WTC11 (cell line): ENCODE results near the gene ADAMTS9. TPM values are rescaled to one million over a fixed set of nuclear protein-coding genes. Genes with fewer than 3 reads are reported as not detected.

Source experiments
- ATAC-seq: fragments of 200-7000 bp; cut with Tn5 transposase; 2 replicates; pipeline ENCODE4 v1.10.0; 2021; ENCODE audit warnings: mild to moderate bottlenecking, moderate library complexity
- CTCF ChIA-PET: fragments of 300-600 bp; sonication (Branson Sonifier 250); formaldehyde crosslinking; loops from one replicate; lab custom pipeline; 2021; ENCODE audit warnings: antibody characterized with exemption; lab: Charles Lee
- POLR2A ChIA-PET: fragments of 350-600 bp; sonication (Branson Sonifier 250); formaldehyde crosslinking; loops from one replicate; lab custom pipeline; 2021; ENCODE audit warnings: antibody characterized with exemption; lab: Charles Lee
- DNase-seq: peaks from one replicate; pipeline ENCODE4 v3.0.0; 2021; ENCODE audit warnings: low spot score
- H3K27ac Mint-ChIP-seq: 2 replicates; pipeline ENCODE4 v1.8.0; 2021; ENCODE audit warnings: mixed read lengths
- H3K27me3 Mint-ChIP-seq: 2 replicates; pipeline ENCODE4 v1.8.0; 2021; ENCODE audit warnings: low read depth, mild to moderate bottlenecking, moderate library complexity, mixed read lengths
- H3K36me3 Mint-ChIP-seq: 2 replicates; pipeline ENCODE4 v1.8.0; 2021; ENCODE audit warnings: mixed read lengths
- H3K4me1 Mint-ChIP-seq: 2 replicates; pipeline ENCODE4 v1.8.0; 2022; ENCODE audit warnings: mixed read lengths
- H3K4me3 Mint-ChIP-seq: 2 replicates; pipeline ENCODE4 v1.8.0; 2021; ENCODE audit warnings: mild to moderate bottlenecking, moderate library complexity, mixed read lengths
- H3K9me3 Mint-ChIP-seq: 2 replicates; pipeline ENCODE4 v1.8.0; 2021; ENCODE audit warnings: mixed read lengths
- ATF3 ChIP-seq: sonication (generic); formaldehyde crosslinking; conservative IDR thresholded peaks from 2 replicates; pipeline ENCODE4 v1.8.1; 2022; ENCODE audit warnings: mild to moderate bottlenecking, missing genetic modification reagents
- CTCF ChIP-seq: fragments of 200-600 bp; IDR thresholded peaks from 2 replicates; pipeline ENCODE4 v1.8.0; 2022; ENCODE audit warnings: antibody characterized with exemption
- FOXJ3 ChIP-seq: sonication (generic); formaldehyde crosslinking; IDR thresholded peaks from 2 replicates; pipeline ENCODE4 v1.9.0; 2021; ENCODE audit warnings: missing genetic modification reagents, mild to moderate bottlenecking, borderline replicate concordance
- FOXP1 ChIP-seq: sonication (generic); formaldehyde crosslinking; IDR thresholded peaks from 2 replicates; pipeline ENCODE4 v1.8.0; 2022; ENCODE audit warnings: missing genetic modification reagents, mild to moderate bottlenecking, moderate library complexity, borderline replicate concordance
- FOXP4 ChIP-seq: sonication (generic); formaldehyde crosslinking; IDR thresholded peaks from 2 replicates; pipeline ENCODE4 v1.8.0; 2022; ENCODE audit warnings: mild to moderate bottlenecking, missing genetic modification reagents
- HMGA2 ChIP-seq: fragments of 250-450 bp; sonication (Bioruptor Pico); IDR thresholded peaks from 2 replicates; pipeline ENCODE4 v1.4.0; 2021; ENCODE audit warnings: mild to moderate bottlenecking, moderate library complexity
- MAX ChIP-seq: sonication (generic); formaldehyde crosslinking; IDR thresholded peaks from 2 replicates; pipeline ENCODE4 v1.8.0; 2022; ENCODE audit warnings: mild to moderate bottlenecking, missing genetic modification reagents
- MLX ChIP-seq: sonication (generic); formaldehyde crosslinking; IDR thresholded peaks from 2 replicates; pipeline ENCODE4 v1.8.1; 2023; ENCODE audit warnings: mild to moderate bottlenecking, missing genetic modification reagents, moderate library complexity
- NFE2L1 ChIP-seq: sonication (generic); formaldehyde crosslinking; IDR thresholded peaks from 2 replicates; pipeline ENCODE4 v1.8.1; 2023; ENCODE audit warnings: missing genetic modification reagents
- NR2C2 ChIP-seq: sonication (generic); formaldehyde crosslinking; IDR thresholded peaks from 2 replicates; pipeline ENCODE4 v1.8.0; 2022; ENCODE audit warnings: mild to moderate bottlenecking, missing genetic modification reagents
- SMAD3 ChIP-seq: sonication (generic); formaldehyde crosslinking; IDR thresholded peaks from 2 replicates; pipeline ENCODE4 v1.8.0; 2022; ENCODE audit warnings: missing genetic modification reagents, mild to moderate bottlenecking, borderline replicate concordance
- SMAD4 ChIP-seq: sonication (generic); formaldehyde crosslinking; IDR thresholded peaks from 2 replicates; pipeline ENCODE4 v1.8.0; 2022; ENCODE audit warnings: mild to moderate bottlenecking, missing genetic modification reagents
- SP1 ChIP-seq: sonication (generic); formaldehyde crosslinking; conservative IDR thresholded peaks from 2 replicates; pipeline ENCODE4 v1.8.1; 2022; ENCODE audit warnings: missing genetic modification reagents
- TCF7 ChIP-seq: sonication (generic); formaldehyde crosslinking; IDR thresholded peaks from 2 replicates; pipeline ENCODE4 v1.8.0; 2022; ENCODE audit warnings: mild to moderate bottlenecking, low read depth, missing genetic modification reagents, moderate library complexity
- ZNF138 ChIP-seq: sonication (generic); formaldehyde crosslinking; conservative IDR thresholded peaks from 2 replicates; pipeline ENCODE4 v1.8.1; 2022; ENCODE audit warnings: mild to moderate bottlenecking, moderate library complexity, missing genetic modification reagents
- ZNF396 ChIP-seq: fragments of 250-450 bp; sonication (Bioruptor Pico); IDR thresholded peaks from 2 replicates; pipeline ENCODE4 v1.8.0; 2021; ENCODE audit warnings: mild to moderate bottlenecking, moderate library complexity, borderline replicate concordance
- ZNF423 ChIP-seq: fragments of 250-450 bp; sonication (Bioruptor Pico); IDR thresholded peaks from 2 replicates; pipeline ENCODE4 v2.1.2; 2022; ENCODE audit warnings: mild to moderate bottlenecking, moderate library complexity
- ZNF425 ChIP-seq: fragments of 250-450 bp; sonication (Bioruptor Pico); conservative IDR thresholded peaks from 2 replicates; pipeline ENCODE4 v1.9.0; 2021; ENCODE audit warnings: mild to moderate bottlenecking
- total RNA-seq: library from RNA; stranded (reverse); gene quantifications from 3 replicates; pipeline ENCODE4 v1.2.3, GENCODE V29; 2021

Gene ADAMTS9
- total RNA-seq, 1 experiment from 2014 or later, result 3.1 TPM

GRCh38 chr3:64533617-64534317 lies 154.0 kb downstream of the ADAMTS9 start:
- no peak overlapping the region for H3K27ac Mint-ChIP-seq
- H3K4me1 Mint-ChIP-seq, result peaks cover 5% of the 10 kb centered on the region
- H3K27me3 Mint-ChIP-seq, result peaks cover 33% of the 10 kb centered on the region
- TF ChIP-seq CTCF (peak; percentile 75), NR2C2 (CRISPR knock-in tag) (no peak), ZNF423 (CRISPR knock-in tag) (peak; percentile 76)
- ATAC-seq, result peak; percentile 98
- POLR2A ChIA-PET, result no interaction called here
- DNase-seq, result peak; percentile 91
- H3K4me3 Mint-ChIP-seq, result no peak overlapping the region
- no peaks in the 10 kb centered on the region for H3K9me3 Mint-ChIP-seq
- no peaks in the 10 kb centered on the region for H3K36me3 Mint-ChIP-seq
- CTCF ChIA-PET, result interaction anchor here (0.5 to 2.7 kb wide), 35 partner anchors 13 to 879 kb away, joined by 3 to 16 read pairs (median 3); partner anchors contain the start of gene ADAMTS9

GRCh38 chr3:64530434-64531049 lies 157.3 kb downstream of the ADAMTS9 start:
- H3K27ac Mint-ChIP-seq, result no peak overlapping the region
- peaks cover 5% of the 10 kb centered on the region for H3K4me1 Mint-ChIP-seq
- ATAC-seq (peak; percentile 52), DNase-seq (peak; percentile 75)
- no peak overlapping the region for H3K4me3 Mint-ChIP-seq
- TF ChIP-seq CTCF (peak; percentile 61), FOXJ3 (CRISPR knock-in tag) (no peak)
- ChIA-PET CTCF (interaction anchor here (0.6 to 1.9 kb wide), 70 partner anchors 9 to 1705 kb away, joined by 3 to 23 read pairs (median 4); no protein-coding TSS in a partner anchor), POLR2A (interaction anchor here (0.6 to 0.8 kb wide), 3 partner anchors 147 to 1113 kb away, joined by 3 to 4 read pairs (median 3); no protein-coding TSS in a partner anchor)
- H3K27me3 Mint-ChIP-seq, result peaks cover 33% of the 10 kb centered on the region
- no peaks in the 10 kb centered on the region for H3K36me3 Mint-ChIP-seq
- no peaks in the 10 kb centered on the region for H3K9me3 Mint-ChIP-seq

GRCh38 chr3:64523324-64523723 lies 164.5 kb downstream of the ADAMTS9 start:
- no peak for DNase-seq
- H3K4me3 Mint-ChIP-seq, result no peak overlapping the region
- H3K27me3 Mint-ChIP-seq, result no peaks in the 10 kb centered on the region
- TF ChIP-seq SMAD3 (CRISPR knock-in tag) (no peak), ZNF138 (CRISPR knock-in tag) (no peak), FOXP1 (CRISPR knock-in tag) (no peak), SMAD4 (CRISPR knock-in tag) (no peak), HMGA2 (CRISPR knock-in tag) (no peak), FOXP4 (CRISPR knock-in tag) (no peak), ZNF396 (CRISPR knock-in tag) (no peak), MAX (CRISPR knock-in tag) (no peak), ATF3 (no peak), ZNF425 (no peak), TCF7 (CRISPR knock-in tag) (no peak), MLX (CRISPR knock-in tag) (no peak), SP1 (CRISPR knock-in tag) (no peak), NFE2L1 (CRISPR knock-in tag) (no peak)
- TF ChIP-seq, all 79 proteins: peak for 0
- POLR2A ChIA-PET, result no interaction called here
- peaks cover 11% of the 10 kb centered on the region for H3K4me1 Mint-ChIP-seq
- no peak overlapping the region for H3K27ac Mint-ChIP-seq
- H3K36me3 Mint-ChIP-seq, result peaks cover 11% of the 10 kb centered on the region
- no peak for ATAC-seq
- CTCF ChIA-PET, result no interaction called here
- H3K9me3 Mint-ChIP-seq, result peaks cover 26% of the 10 kb centered on the region
